HL-60 (cell line): Measurements from ENCODE around the gene CRY1.

Source experiments
- DNase-seq, 2 experiments: peaks; one replicate each; pipeline ENCODE4 v3.0.0-alpha.2; 2010 to 2020; ENCODE audit warnings: low read depth in 1 of 2, low spot score in 1 of 2
- H3K27ac ChIP-seq: fragments of 250-450 bp; sonication (Bioruptor Pico); replicated peaks from 2 replicates; pipeline ENCODE4 v1.5.1; 2020; ENCODE audit warnings: mild to moderate bottlenecking, moderate library complexity
- H3K27me3 ChIP-seq: fragments of 250-450 bp; sonication (Bioruptor Pico); 2 replicates; pipeline ENCODE4 v1.5.1; 2021; ENCODE audit warnings: mild to moderate bottlenecking, moderate library complexity; ENCODE audit not compliant: insufficient read depth, poor library complexity, severe bottlenecking
- H3K4me3 ChIP-seq: replicated peaks from 2 replicates; pipeline ENCODE4 v1.5.1; 2011; ENCODE audit warnings: mild to moderate bottlenecking, control low read depth, low read length; ENCODE audit not compliant: insufficient read depth
- GABPA ChIP-seq: IDR thresholded peaks from 2 replicates; pipeline ENCODE4 v1.6.1; 2012; ENCODE audit warnings: low read depth
- POLR2AphosphoS5 ChIP-seq: IDR thresholded peaks from 2 replicates; pipeline ENCODE4 v1.6.1; 2012; ENCODE audit warnings: low read depth
- REST ChIP-seq: IDR thresholded peaks from 2 replicates; pipeline ENCODE4 v1.6.1; 2012; ENCODE audit warnings: low read depth; ENCODE audit not compliant: insufficient replicate concordance
- SPI1 ChIP-seq: IDR thresholded peaks from 2 replicates; pipeline ENCODE4 v1.6.1; 2012; ENCODE audit warnings: low read depth, mild to moderate bottlenecking, borderline replicate concordance
- TF ChIP-seq, protein P1 (sequence below): IDR thresholded peaks from one replicate; pipeline ENCODE4 v1.5.1; 2011; ENCODE audit warnings: low read length, control low read depth, inconsistent platforms; ENCODE audit not compliant: insufficient read depth

The CRY1 gene

DNA sequence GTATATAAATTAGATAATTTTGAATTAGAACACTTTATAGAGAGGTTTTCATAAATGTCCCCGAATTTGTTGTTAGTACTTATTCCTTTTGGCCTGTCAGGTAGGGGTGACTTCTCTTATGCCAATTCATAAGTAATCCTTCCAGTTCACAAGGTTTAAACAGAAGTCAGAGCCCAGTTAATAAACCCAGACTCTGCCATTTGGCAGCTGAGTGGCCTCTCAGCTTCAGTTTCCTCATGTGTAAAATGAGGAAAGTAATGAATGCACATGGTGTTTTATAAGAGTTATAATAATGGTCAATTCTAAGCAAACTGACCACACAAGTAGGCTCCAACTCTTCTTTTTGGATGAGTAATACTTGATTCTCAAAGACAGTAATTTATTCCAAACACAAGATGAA is 116.7 kb downstream of the CRY1 start:
- H3K27me3 ChIP-seq: peaks cover 5% of the 10 kb centered on the region
- no peak overlapping the region for H3K27ac ChIP-seq
- H3K4me3 ChIP-seq: no peak overlapping the region
- no peak for DNase-seq
- TF ChIP-seq REST: no peak

DNA sequence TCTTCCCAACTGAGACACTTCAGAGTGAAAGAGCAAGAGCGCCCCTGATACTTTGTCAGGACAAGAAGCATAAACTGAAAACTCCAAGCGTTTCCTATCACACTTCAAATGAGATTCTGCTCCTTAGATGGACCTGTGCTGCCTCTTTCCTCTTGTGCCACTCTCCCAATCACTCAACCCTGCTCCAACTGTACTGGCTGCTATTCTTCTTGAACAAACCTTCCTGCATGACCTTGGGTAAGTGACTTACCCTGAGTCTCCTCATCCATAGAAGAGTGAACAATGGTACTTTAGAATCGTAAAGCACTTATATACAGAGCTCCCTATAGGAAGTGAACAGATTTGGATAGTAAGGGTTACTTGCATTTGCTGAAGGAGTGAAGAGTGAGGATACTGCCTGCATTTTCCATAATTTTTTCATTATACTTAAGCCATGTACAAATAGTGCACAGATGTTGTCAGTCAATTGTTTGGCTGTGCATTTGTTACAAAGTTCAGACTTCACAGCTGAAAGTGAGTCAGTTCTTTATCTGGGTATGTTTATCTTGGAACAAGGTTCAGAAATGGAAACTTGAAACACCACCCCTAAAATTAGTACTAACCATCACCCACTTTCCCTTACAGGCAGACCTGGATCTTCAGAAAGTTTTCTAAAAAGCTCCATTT is 117.2 kb downstream of the CRY1 start:
- H3K27me3 ChIP-seq: peaks cover 5% of the 10 kb centered on the region
- H3K27ac ChIP-seq: no peak overlapping the region
- no peak for DNase-seq
- TF ChIP-seq POLR2AphosphoS5: no peak
- TF ChIP-seq, protein P1, sequence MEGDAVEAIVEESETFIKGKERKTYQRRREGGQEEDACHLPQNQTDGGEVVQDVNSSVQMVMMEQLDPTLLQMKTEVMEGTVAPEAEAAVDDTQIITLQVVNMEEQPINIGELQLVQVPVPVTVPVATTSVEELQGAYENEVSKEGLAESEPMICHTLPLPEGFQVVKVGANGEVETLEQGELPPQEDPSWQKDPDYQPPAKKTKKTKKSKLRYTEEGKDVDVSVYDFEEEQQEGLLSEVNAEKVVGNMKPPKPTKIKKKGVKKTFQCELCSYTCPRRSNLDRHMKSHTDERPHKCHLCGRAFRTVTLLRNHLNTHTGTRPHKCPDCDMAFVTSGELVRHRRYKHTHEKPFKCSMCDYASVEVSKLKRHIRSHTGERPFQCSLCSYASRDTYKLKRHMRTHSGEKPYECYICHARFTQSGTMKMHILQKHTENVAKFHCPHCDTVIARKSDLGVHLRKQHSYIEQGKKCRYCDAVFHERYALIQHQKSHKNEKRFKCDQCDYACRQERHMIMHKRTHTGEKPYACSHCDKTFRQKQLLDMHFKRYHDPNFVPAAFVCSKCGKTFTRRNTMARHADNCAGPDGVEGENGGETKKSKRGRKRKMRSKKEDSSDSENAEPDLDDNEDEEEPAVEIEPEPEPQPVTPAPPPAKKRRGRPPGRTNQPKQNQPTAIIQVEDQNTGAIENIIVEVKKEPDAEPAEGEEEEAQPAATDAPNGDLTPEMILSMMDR: no peak
- no peak for TF ChIP-seq SPI1
- TF ChIP-seq REST: no peak
- no peak for TF ChIP-seq GABPA
- no peak overlapping the region for H3K4me3 ChIP-seq

- Histone ChIP-seq H3K4me3 (no peak overlapping the region), H3K27ac (no peak overlapping the region), H3K27me3 (peaks cover 5% of the 10 kb centered on the region)
- TF ChIP-seq GABPA (no peak), SPI1 (no peak), REST (no peak), POLR2AphosphoS5 (no peak)
- TF ChIP-seq, protein P1: no peak
- no peak for DNase-seq
Measured at GRCh38 chr12:106975098-106975497, 118.3 kb downstream of the CRY1 start.
